Measurements from ENCODE around the gene PALM.

DNA sequence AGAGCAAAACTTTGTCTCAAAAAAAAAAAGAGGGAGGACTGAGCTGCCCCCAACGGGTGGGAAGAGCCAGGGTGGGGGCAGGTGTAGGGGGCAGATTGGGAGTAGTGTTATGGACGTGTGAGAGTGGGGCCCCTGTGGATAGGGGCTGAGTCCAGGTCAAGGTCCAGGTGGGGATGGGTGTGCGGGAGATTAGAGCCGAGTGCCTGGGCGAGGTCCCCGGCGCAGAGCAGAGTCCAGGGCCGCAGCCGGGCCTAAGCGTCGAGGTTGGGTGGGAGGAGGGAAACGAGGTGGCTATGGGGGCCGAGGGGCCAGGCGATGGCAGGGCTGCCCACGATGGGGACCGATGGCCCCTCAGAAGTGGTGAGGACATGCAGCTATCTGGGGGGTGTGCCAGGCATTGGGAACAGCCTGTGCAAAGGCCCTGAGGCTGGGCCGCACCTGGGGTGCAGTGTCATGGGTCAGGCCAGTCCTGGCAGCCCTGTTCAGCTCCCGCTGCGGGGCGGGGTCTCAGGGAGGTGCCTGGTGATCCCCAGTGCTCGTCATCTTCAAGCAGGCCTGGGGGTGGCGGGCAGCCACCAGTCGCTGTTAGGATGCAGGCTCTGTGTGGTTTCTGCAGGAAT, 29.9 kb downstream of the PALM start:
- TF ChIP-seq, protein P1, sequence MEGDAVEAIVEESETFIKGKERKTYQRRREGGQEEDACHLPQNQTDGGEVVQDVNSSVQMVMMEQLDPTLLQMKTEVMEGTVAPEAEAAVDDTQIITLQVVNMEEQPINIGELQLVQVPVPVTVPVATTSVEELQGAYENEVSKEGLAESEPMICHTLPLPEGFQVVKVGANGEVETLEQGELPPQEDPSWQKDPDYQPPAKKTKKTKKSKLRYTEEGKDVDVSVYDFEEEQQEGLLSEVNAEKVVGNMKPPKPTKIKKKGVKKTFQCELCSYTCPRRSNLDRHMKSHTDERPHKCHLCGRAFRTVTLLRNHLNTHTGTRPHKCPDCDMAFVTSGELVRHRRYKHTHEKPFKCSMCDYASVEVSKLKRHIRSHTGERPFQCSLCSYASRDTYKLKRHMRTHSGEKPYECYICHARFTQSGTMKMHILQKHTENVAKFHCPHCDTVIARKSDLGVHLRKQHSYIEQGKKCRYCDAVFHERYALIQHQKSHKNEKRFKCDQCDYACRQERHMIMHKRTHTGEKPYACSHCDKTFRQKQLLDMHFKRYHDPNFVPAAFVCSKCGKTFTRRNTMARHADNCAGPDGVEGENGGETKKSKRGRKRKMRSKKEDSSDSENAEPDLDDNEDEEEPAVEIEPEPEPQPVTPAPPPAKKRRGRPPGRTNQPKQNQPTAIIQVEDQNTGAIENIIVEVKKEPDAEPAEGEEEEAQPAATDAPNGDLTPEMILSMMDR (IDR thresholded peaks at IDR 0.05): no peak
- no peak for TF ChIP-seq POLR2A (IDR thresholded peaks at IDR 0.05)
